GM18907 (cell line): ENCODE measurements around the gene STARD9.
"Not testable (repeated sequence)": the region's sequence is repeated elsewhere in the genome, so short reads cannot be mapped to it uniquely, and the experiment has no call there.

Source experiments
- ATAC-seq: cut with Tn5 transposase; IDR thresholded peaks from one replicate; pipeline ENCODE4 v1.9.1; 2021; ENCODE audit warnings: mild to moderate bottlenecking, moderate library complexity; ENCODE audit not compliant: unreplicated experiment

The STARD9 gene

GRCh38 chr15:42750306-42750705, 174.9 kb downstream of the STARD9 start:
- ATAC-seq, result no peak

- ATAC-seq, result no peak
Observed at GRCh38 chr15:42759093-42759492, 183.7 kb downstream of the STARD9 start.

DNA sequence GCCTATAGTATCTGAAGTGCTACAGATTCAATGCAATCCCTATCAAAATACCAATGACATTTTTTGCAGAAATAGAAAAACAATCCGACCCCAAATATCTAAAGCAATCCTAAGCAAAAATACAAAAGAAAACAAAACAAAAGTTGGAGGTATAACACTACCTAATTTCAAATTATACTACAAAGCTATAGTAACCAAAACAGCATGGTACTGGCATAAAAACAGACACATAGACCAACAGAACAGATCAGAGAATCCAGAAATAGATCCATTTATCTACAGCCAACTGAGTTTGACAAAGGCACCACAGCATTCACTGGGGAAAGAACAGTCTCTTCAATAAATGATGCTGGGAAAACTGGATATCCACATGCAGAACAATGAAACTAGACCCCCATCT, 185.4 kb downstream of the STARD9 start:
- ATAC-seq, result no peak

GRCh38 chr15:42761813-42762212, 186.4 kb downstream of the STARD9 start:
- ATAC-seq, result not testable (repeated sequence)

GRCh38 chr15:42764154-42764731, 188.8 kb downstream of the STARD9 start:
- not testable (repeated sequence) for ATAC-seq

GRCh38 chr15:42766109-42766508, 190.7 kb downstream of the STARD9 start:
- ATAC-seq, result not testable (repeated sequence)
